Parathyroid adenoma (tissue), 2 donors: ENCODE measurements around the gene SIRT2.

Experiments used
- H2AFZ ChIP-seq: fragments of 300-600 bp; sonication (generic); one replicate; pipeline ENCODE4 v1.7.0; 2017; ENCODE audit warnings: antibody characterized with exemption, mild to moderate bottlenecking
- H3K27ac ChIP-seq: fragments of 300-600 bp; sonication (generic); one replicate; pipeline ENCODE4 v1.7.0; 2017
- H3K27me3 ChIP-seq: fragments of 300-600 bp; sonication (generic); one replicate; pipeline ENCODE4 v1.7.0; 2017; ENCODE audit warnings: low read length; ENCODE audit not compliant: control insufficient read depth, insufficient read depth
- H3K36me3 ChIP-seq: fragments of 300-600 bp; sonication (generic); one replicate; pipeline ENCODE4 v1.7.0; 2017; ENCODE audit warnings: low read length; ENCODE audit not compliant: control insufficient read depth, insufficient read depth
- H3K4me1 ChIP-seq: fragments of 300-600 bp; sonication (generic); one replicate; pipeline ENCODE4 v1.7.0; 2017; ENCODE audit warnings: control low read depth
- H3K4me2 ChIP-seq: fragments of 300-600 bp; sonication (generic); one replicate; pipeline ENCODE4 v1.7.0; 2017; ENCODE audit warnings: low read length
- H3K4me3 ChIP-seq: fragments of 300-600 bp; sonication (generic); one replicate; pipeline ENCODE4 v1.7.0; 2017; ENCODE audit warnings: low read depth, low read length
- H3K79me2 ChIP-seq: fragments of 300-600 bp; sonication (generic); one replicate; pipeline ENCODE4 v1.7.0; 2017; ENCODE audit warnings: control low read depth
- H3K9ac ChIP-seq: fragments of 300-600 bp; sonication (generic); one replicate; pipeline ENCODE4 v1.7.0; 2017; ENCODE audit warnings: mild to moderate bottlenecking
- H3K9me3 ChIP-seq: fragments of 300-600 bp; sonication (generic); one replicate; pipeline ENCODE4 v1.7.0; 2017; ENCODE audit warnings: low read length; ENCODE audit not compliant: control insufficient read depth
- TF ChIP-seq, protein P1 (sequence below): fragments of 300-600 bp; sonication (generic); IDR thresholded peaks from one replicate; pipeline ENCODE4 v1.7.0; 2017; ENCODE audit warnings: antibody characterized with exemption, mild to moderate bottlenecking
- donor health status: primary hyperparathyroidism.

The SIRT2 gene

DNA sequence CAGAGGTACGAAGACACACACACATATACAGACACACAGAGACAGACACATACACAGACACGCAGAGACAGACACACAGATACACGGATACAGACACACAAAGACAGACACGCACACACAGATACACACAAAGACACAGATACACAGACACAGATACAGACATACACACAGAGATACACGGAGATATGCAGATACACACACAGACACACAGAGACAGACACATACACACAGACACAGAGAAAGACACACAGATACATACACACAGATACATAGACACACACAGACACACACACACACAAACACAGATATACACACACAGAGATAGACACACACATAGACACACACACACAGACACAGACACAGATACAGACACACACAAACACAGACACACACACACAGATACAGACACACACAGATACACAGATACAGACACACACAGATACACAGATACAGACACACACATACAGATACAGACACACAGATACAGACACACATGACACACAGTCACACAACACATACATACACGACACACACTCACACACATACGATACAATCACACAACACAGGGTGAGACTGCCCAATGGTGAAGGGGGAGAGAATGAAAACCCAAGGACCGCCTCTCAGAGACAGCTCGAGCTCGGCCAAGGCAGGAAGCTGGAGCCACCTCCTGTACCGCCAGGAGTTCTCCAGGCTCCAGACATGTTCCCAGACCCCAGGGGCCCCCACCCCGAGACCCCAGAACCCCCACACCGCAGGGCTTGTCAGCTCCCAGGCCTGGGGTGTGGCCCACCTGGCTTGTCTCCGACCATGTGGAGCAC lies 21.4 kb upstream of the SIRT2 start:
- H3K27me3 ChIP-seq: no peaks in the 10 kb centered on the region
- no peak overlapping the region for H3K4me3 ChIP-seq
- no peaks in the 10 kb centered on the region for H3K79me2 ChIP-seq
- no peaks in the 10 kb centered on the region for H3K36me3 ChIP-seq
- no peak overlapping the region for H3K9ac ChIP-seq
- H3K9me3 ChIP-seq: no peaks in the 10 kb centered on the region
- no peak overlapping the region for H3K4me2 ChIP-seq
- H3K27ac ChIP-seq: no peak overlapping the region
- TF ChIP-seq, protein P1, sequence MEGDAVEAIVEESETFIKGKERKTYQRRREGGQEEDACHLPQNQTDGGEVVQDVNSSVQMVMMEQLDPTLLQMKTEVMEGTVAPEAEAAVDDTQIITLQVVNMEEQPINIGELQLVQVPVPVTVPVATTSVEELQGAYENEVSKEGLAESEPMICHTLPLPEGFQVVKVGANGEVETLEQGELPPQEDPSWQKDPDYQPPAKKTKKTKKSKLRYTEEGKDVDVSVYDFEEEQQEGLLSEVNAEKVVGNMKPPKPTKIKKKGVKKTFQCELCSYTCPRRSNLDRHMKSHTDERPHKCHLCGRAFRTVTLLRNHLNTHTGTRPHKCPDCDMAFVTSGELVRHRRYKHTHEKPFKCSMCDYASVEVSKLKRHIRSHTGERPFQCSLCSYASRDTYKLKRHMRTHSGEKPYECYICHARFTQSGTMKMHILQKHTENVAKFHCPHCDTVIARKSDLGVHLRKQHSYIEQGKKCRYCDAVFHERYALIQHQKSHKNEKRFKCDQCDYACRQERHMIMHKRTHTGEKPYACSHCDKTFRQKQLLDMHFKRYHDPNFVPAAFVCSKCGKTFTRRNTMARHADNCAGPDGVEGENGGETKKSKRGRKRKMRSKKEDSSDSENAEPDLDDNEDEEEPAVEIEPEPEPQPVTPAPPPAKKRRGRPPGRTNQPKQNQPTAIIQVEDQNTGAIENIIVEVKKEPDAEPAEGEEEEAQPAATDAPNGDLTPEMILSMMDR: no peak
- H3K4me1 ChIP-seq: no peaks in the 10 kb centered on the region
- H2AFZ ChIP-seq: no peak overlapping the region

DNA sequence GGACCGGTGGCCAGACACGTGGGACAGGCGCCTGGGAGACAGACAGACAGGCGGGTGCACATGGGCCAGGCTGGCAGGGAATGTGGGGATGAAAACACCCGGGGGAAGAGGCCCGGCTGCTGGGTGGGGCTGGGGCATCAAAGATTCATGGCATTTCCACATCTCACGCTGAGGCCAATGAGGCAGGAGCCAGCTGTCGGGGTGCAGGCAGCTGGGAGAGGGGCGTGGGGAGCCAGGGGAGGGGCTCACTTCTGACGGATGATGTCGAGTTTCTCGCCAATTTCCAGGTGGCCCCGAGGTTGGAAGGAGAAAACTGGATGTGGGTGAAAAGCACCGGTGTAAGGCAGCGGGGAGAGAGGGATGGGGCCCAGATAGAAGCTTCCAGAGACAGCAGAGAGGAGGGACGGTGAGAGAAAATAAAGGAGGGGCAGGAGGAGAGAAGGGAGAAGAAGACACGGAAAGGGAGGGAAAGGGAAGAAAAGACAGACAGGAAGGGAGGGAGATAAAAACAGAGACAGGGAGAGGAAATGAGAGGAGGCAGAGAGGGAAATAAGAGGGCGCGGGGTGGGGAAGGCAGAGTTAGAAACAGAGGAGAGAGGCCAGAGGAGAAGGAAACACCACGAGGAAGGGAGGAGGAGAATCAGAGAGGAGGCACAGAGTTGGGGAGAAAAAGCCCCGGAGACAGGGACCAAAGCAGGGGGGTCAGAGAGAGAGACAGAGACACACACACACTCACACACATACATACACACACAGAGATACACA lies 20.6 kb upstream of the SIRT2 start:
- H3K27me3 ChIP-seq: no peaks in the 10 kb centered on the region
- H3K9ac ChIP-seq: no peak overlapping the region
- TF ChIP-seq, protein P1: no peak
- H3K79me2 ChIP-seq: no peaks in the 10 kb centered on the region
- H3K36me3 ChIP-seq: no peaks in the 10 kb centered on the region
- H3K4me2 ChIP-seq: no peak overlapping the region
- H2AFZ ChIP-seq: no peak overlapping the region
- no peaks in the 10 kb centered on the region for H3K9me3 ChIP-seq
- H3K4me3 ChIP-seq: no peak overlapping the region
- no peak overlapping the region for H3K27ac ChIP-seq
- no peaks in the 10 kb centered on the region for H3K4me1 ChIP-seq

GRCh38 chr19:38918526-38918925 lies 19.1 kb upstream of the SIRT2 start:
- Histone ChIP-seq H3K9ac (no peak overlapping the region), H3K4me2 (no peak overlapping the region), H3K4me1 (no peaks in the 10 kb centered on the region), H3K79me2 (no peaks in the 10 kb centered on the region), H3K36me3 (no peaks in the 10 kb centered on the region), H3K27me3 (no peaks in the 10 kb centered on the region), H3K27ac (no peak overlapping the region), H3K9me3 (no peaks in the 10 kb centered on the region), H2AFZ (no peak overlapping the region), H3K4me3 (no peak overlapping the region)
- TF ChIP-seq, protein P1: no peak

- no peaks in the 10 kb centered on the region for H3K79me2 ChIP-seq
- H3K9me3 ChIP-seq: no peaks in the 10 kb centered on the region
- no peak overlapping the region for H3K9ac ChIP-seq
- no peak overlapping the region for H3K27ac ChIP-seq
- H3K4me3 ChIP-seq: no peak overlapping the region
- no peak overlapping the region for H3K4me2 ChIP-seq
- no peaks in the 10 kb centered on the region for H3K27me3 ChIP-seq
- TF ChIP-seq, protein P1: no peak
- no peaks in the 10 kb centered on the region for H3K36me3 ChIP-seq
- no peaks in the 10 kb centered on the region for H3K4me1 ChIP-seq
- no peak overlapping the region for H2AFZ ChIP-seq
These were observed 18.6 kb upstream of the SIRT2 start for GRCh38 chr19:38917921-38918491.
